Measurements from ENCODE around the gene TUBGCP5.
"Not testable (repeated sequence)": the region's sequence is repeated elsewhere in the genome, so short reads cannot be mapped to it uniquely, and the experiment has no call there.

The TUBGCP5 gene

DNA sequence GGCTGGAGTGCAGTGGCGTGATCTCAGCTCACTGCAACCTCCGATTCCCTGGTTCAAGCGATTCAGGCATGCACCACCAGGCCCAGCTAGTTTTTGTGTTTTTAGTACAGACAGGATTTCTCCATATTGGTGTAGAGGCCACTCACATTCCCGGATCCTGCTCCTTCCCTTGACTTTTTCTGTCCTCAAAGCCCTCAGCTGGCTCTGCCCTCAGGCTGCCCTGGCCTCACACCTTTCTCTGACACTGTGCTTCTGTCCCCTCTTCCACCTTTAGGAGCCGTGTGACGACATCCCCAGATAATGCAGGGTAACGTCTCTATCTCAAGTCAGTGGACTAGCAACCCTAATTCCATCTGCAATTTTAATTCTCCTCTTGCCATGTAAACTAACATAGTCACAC lies 50.6 kb downstream of the TUBGCP5 start:
- no peak overlapping the region for H3K4me3 ChIP-seq (ENCODE audit: low read depth, low read length)
- TF ChIP-seq, protein P1, sequence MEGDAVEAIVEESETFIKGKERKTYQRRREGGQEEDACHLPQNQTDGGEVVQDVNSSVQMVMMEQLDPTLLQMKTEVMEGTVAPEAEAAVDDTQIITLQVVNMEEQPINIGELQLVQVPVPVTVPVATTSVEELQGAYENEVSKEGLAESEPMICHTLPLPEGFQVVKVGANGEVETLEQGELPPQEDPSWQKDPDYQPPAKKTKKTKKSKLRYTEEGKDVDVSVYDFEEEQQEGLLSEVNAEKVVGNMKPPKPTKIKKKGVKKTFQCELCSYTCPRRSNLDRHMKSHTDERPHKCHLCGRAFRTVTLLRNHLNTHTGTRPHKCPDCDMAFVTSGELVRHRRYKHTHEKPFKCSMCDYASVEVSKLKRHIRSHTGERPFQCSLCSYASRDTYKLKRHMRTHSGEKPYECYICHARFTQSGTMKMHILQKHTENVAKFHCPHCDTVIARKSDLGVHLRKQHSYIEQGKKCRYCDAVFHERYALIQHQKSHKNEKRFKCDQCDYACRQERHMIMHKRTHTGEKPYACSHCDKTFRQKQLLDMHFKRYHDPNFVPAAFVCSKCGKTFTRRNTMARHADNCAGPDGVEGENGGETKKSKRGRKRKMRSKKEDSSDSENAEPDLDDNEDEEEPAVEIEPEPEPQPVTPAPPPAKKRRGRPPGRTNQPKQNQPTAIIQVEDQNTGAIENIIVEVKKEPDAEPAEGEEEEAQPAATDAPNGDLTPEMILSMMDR (IDR thresholded peaks at IDR 0.05; ENCODE audit: low read depth, low read length, missing control alignments), result no peak
- no peak for DNase-seq (ENCODE audit: low read depth)

DNA sequence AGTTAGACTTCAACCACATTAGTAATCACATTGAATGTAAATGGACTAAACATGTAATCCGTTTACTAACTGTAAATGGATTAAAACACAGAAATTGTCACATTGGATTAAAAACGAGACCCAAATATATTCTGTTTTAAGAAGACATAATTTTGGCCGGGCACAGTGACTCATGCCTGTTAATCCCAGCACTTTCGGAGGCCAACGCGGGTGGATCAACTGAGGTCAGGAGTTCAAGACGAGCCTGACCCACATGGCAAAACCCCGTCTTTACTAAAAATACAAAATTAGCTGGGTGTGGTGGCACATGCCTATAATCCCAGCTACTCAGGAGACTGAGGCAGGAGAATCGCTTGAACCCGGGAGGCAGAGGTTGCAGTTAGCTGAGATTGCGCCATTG lies 57.4 kb downstream of the TUBGCP5 start:
- H3K4me3 ChIP-seq (ENCODE audit: low read depth, low read length); DNase-seq (ENCODE audit: low read depth): not testable (repeated sequence)

GRCh38 chr15:22981051-22981840 lies 58.1 kb downstream of the TUBGCP5 start:
- TF ChIP-seq, protein P1 (IDR thresholded peaks at IDR 0.05; ENCODE audit: low read depth, low read length, missing control alignments), result no peak
- DNase-seq (ENCODE audit: low read depth), result no peak
- peak overlapping the region; percentile 79 for H3K4me3 ChIP-seq (ENCODE audit: low read depth, low read length)

DNA sequence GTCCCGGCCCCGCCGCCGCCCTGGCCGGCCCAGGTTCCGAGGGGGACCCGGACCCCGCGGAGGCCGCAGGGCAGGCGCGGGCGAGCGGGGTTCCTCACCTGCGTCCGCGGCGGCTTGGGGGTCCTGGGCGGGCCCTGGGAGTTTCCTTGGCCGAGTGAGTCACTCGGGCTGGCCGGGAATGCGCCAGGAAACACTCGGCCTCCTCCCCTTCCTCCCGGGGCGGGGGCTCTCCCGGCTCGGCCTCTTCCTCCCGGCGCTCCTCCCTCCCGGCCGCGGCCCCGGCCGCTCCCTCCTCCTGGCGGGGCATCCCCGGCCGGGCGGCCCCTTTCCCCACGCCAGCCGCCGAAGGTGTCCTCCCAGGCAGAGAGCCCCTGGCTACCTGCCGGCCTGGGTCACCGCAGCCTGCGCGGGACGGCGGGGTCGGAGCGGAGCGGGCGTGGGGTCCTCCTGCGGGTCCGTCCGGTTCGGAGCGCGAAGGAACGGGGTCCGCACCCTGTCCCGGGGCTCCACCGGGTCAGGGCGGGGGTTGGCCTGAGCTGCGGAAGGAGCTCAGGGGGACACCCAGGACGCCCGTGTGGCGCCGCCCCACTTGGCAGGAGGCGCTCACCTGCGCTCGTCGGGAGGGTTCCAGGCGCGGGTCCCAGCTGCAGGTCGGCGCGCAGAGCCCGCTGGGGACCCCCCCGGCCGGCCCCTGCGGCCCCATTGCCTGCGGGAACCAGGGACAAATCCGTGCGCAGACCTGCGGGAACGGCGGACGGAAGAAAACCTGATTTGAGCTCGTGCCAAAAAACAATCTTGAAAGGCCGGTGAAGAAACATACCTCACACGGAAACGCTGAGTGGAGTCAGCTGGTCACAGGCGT lies 58.9 kb downstream of the TUBGCP5 start, which contains the start of gene CYFIP1:
Gene CYFIP1, minus strand, starts transcription at position 180 of the 862 bp plus-strand sequence. CDS start 33,083 bp downstream, outside the sequence.
- H3K4me3 ChIP-seq (ENCODE audit: low read depth, low read length), result peak within 1 kb of the TSS; percentile 79
- no peak for DNase-seq (ENCODE audit: low read depth)
- TF ChIP-seq, protein P1 (IDR thresholded peaks at IDR 0.05; ENCODE audit: low read depth, low read length, missing control alignments), result no peak

DNA sequence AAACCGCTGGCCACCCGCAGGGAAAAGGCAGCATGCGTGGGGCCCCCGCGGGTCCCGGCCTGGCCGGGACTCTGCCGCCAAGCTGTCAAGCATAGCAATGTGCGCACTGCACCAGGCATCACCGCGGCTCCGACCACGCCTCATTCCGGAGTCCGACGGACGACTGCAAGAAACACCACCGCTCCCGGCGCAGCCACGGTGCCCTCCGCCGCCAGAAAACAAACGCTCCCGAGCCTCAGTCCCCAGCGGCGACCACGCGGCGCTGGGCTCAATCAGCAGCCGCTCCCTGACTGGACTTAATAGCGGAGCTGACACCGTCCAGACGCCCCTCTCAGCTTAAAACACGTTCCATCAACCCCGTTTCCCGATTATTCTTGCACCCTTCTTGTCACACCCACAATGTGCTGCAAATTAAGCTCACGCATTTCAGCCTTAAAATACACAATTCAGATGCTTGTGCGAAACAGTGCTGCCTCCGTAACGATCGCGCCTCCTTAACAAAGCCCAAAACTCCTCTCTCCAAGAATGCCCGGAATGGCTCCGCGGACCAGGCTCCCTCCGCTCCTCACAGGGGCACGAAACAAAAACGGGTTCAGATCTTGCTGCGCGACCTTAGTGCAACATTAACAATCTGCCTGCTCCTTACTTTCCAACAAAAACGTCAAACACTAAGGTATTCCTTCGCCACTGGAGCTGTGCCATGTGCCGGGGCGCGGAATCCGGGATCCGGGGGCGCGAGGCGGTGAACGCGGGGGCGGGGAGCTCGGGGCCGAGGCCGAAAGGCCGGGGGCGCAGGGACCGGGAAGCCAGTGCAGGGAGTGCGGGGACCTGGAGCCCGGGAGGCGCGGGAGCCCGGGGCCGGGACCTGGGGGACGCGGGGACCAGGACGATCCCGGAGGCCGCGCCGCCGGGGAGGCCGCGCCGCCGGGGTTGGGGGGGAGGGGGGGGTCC lies 59.9 kb downstream of the TUBGCP5 start:
- DNase-seq (ENCODE audit: low read depth), result no peak
- TF ChIP-seq, protein P1 (IDR thresholded peaks at IDR 0.05; ENCODE audit: low read depth, low read length, missing control alignments), result no peak
- H3K4me3 ChIP-seq (ENCODE audit: low read depth, low read length), result peak overlapping the region; percentile 79

- no peak for DNase-seq (ENCODE audit: low read depth)
- H3K4me3 ChIP-seq (ENCODE audit: low read depth, low read length), result peak overlapping the region; percentile 79
- TF ChIP-seq, protein P1 (IDR thresholded peaks at IDR 0.05; ENCODE audit: low read depth, low read length, missing control alignments), result no peak
These were observed 60.6 kb downstream of the TUBGCP5 start for GRCh38 chr15:22978691-22979237.
